Esophagus (tissue), 2 donors: ENCODE data around the gene MYH14. TPM values are rescaled to one million over a fixed set of nuclear protein-coding genes. Genes with fewer than 3 reads are reported as not detected.

Experiments used
- H3K27ac ChIP-seq, 2 donors: one replicate each; pipeline ENCODE4 v1.5.1; 2013; ENCODE audit warnings: low read depth in 2 of 2, mild to moderate bottlenecking in 2 of 2, inconsistent platforms in 1 of 2, low read length in 1 of 2, moderate library complexity in 1 of 2
- H3K27me3 ChIP-seq, 2 donors: one replicate each; pipeline ENCODE4 v1.6.1; 2013; ENCODE audit warnings: low read length in 2 of 2, control low read depth in 1 of 2, mild to moderate bottlenecking in 1 of 2; ENCODE audit not compliant: insufficient read depth in 2 of 2, control insufficient read depth in 1 of 2
- H3K36me3 ChIP-seq, 2 donors: one replicate each; pipeline ENCODE4 v1.6.1; 2013; ENCODE audit warnings: low read length in 1 of 2; ENCODE audit not compliant: control insufficient read depth in 2 of 2, insufficient read depth in 2 of 2
- H3K4me1 ChIP-seq, 2 donors: one replicate each; pipeline ENCODE4 v1.6.1; 2013; ENCODE audit warnings: low read length in 1 of 2; ENCODE audit not compliant: control insufficient read depth in 2 of 2, insufficient read depth in 2 of 2
- H3K4me3 ChIP-seq, 2 donors: one replicate each; pipeline ENCODE4 v1.5.1; 2013; ENCODE audit warnings: low read length in 2 of 2, mild to moderate bottlenecking in 2 of 2, low read depth in 1 of 2, moderate library complexity in 1 of 2
- H3K9me3 ChIP-seq, 2 donors: one replicate each; pipeline ENCODE4 v1.6.1; 2013; ENCODE audit warnings: mild to moderate bottlenecking in 2 of 2, low read depth in 1 of 2, low read length in 1 of 2, moderate library complexity in 1 of 2; ENCODE audit not compliant: control insufficient read depth in 2 of 2, insufficient read depth in 1 of 2
- WGBS, 2 donors: extraction: QIAGEN DNeasy Blood & Tissue Kit; methylation state at CpG; one replicate each; pipeline ENCODE4 v1.1.7; 2013; 5-methylcytosine and 5-hydroxymethylcytosine counted together
- polyA plus RNA-seq, 2 donors: library from polyadenylated mRNA; stranded (reverse); fragments of 200-250 nt; gene quantifications; one replicate each; pipeline ENCODE4 v1.2.3, GENCODE V29; 2013
- donor health status: healthy with polysubstance abuse.
- donor health status: Bipolar disorder and iron deficiency.

The MYH14 gene
- polyA plus RNA-seq, 2 donors, result 72.9 to 110 TPM

- no peaks in the 10 kb centered on the region for H3K4me1 ChIP-seq
- no peak overlapping the region for H3K27ac ChIP-seq
- peaks cover 0 to 28% of the 10 kb centered on the region in 2 donors for H3K36me3 ChIP-seq
- H3K9me3 ChIP-seq, result peaks cover 3 to 9% of the 10 kb centered on the region in 2 donors
- no peaks in the 10 kb centered on the region for H3K27me3 ChIP-seq
- 93 to 94% methylated on average over 18 of the region's 18 CpGs for WGBS, 2 donors
- no peak overlapping the region for H3K4me3 ChIP-seq
Observed at GRCh38 chr19:50286443-50286842, 83.0 kb downstream of the MYH14 start.

- WGBS, 2 donors, result 92 to 94% methylated on average over 2 of the region's 2 CpGs
- H3K27me3 ChIP-seq, result no peaks in the 10 kb centered on the region
- peaks cover 3 to 9% of the 10 kb centered on the region in 2 donors for H3K9me3 ChIP-seq
- peaks cover 0 to 29% of the 10 kb centered on the region in 2 donors for H3K36me3 ChIP-seq
- H3K4me1 ChIP-seq, result no peaks in the 10 kb centered on the region
- H3K4me3 ChIP-seq, result no peak overlapping the region
- no peak overlapping the region for H3K27ac ChIP-seq
Observed at GRCh38 chr19:50287331-50287730, 83.9 kb downstream of the MYH14 start.

DNA sequence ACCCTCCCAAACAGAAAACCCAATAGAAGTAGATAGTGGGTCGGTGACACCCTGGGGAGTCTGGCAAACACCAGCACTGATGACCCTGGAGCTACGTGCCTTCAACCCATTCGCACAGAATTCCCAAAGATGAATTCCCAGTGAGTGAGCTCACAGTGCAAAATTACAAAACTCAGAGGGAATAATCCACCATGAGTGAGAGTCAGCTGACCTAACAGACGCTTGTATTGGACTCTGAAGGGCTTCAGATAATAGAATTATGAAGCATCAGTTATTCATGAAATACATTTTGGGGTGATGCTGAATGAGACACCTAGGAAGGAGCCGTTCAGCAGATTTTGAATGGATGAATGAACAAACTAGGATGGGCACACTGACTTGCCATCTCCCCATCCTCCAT is 85.5 kb downstream of the MYH14 start:
- H3K4me3 ChIP-seq, result no peak overlapping the region
- peaks cover 3 to 14% of the 10 kb centered on the region in 2 donors for H3K9me3 ChIP-seq
- H3K27me3 ChIP-seq, result no peaks in the 10 kb centered on the region
- peaks cover 0 to 29% of the 10 kb centered on the region in 2 donors for H3K36me3 ChIP-seq
- WGBS, 2 donors, result 89% methylated on average over 5 of the region's 5 CpGs
- no peak overlapping the region for H3K27ac ChIP-seq
- H3K4me1 ChIP-seq, result no peaks in the 10 kb centered on the region

- 71 to 76% methylated on average over 6 of the region's 6 CpGs for WGBS, 2 donors
- Histone ChIP-seq H3K4me1 (no peaks in the 10 kb centered on the region), H3K9me3 (peaks cover 3 to 14% of the 10 kb centered on the region in 2 donors), H3K36me3 (peaks cover 0 to 29% of the 10 kb centered on the region in 2 donors), H3K27me3 (no peaks in the 10 kb centered on the region), H3K27ac (no peak overlapping the region), H3K4me3 (no peak overlapping the region)
Observed at GRCh38 chr19:50290011-50290410, 86.6 kb downstream of the MYH14 start.

- Histone ChIP-seq H3K27ac (no peak overlapping the region), H3K36me3 (peaks cover 0 to 29% of the 10 kb centered on the region in 2 donors), H3K4me1 (no peaks in the 10 kb centered on the region), H3K9me3 (peaks cover 3 to 14% of the 10 kb centered on the region in 2 donors), H3K27me3 (no peaks in the 10 kb centered on the region), H3K4me3 (no peak overlapping the region)
- 68 to 77% methylated on average over 15 of the region's 15 CpGs for WGBS, 2 donors
Observed at GRCh38 chr19:50290775-50291174, 87.4 kb downstream of the MYH14 start.

- WGBS, 2 donors, result 78 to 80% methylated on average over 11 of the region's 11 CpGs
- Histone ChIP-seq H3K9me3 (peaks cover 0 to 10% of the 10 kb centered on the region in 2 donors), H3K36me3 (peaks cover 0 to 22% of the 10 kb centered on the region in 2 donors), H3K27ac (no peak overlapping the region), H3K4me3 (no peak overlapping the region), H3K27me3 (no peaks in the 10 kb centered on the region), H3K4me1 (no peaks in the 10 kb centered on the region)
Observed at GRCh38 chr19:50292216-50292827, 88.9 kb downstream of the MYH14 start.

- H3K27ac ChIP-seq, result no peak overlapping the region
- H3K36me3 ChIP-seq, result peaks cover 0 to 15% of the 10 kb centered on the region in 2 donors
- WGBS, 2 donors, result 80 to 84% methylated on average over 14 of the region's 14 CpGs
- no peaks in the 10 kb centered on the region for H3K4me1 ChIP-seq
- H3K27me3 ChIP-seq, result no peaks in the 10 kb centered on the region
- H3K9me3 ChIP-seq, result peaks cover 0 to 9% of the 10 kb centered on the region in 2 donors
- H3K4me3 ChIP-seq, result no peak overlapping the region
Observed at GRCh38 chr19:50293263-50294004, 90.0 kb downstream of the MYH14 start.

- WGBS, 2 donors, result 43 to 51% methylated on average over 2 of the region's 2 CpGs
Observed at GRCh38 chr19:50300051-50300450, 96.6 kb downstream of the MYH14 start.

DNA sequence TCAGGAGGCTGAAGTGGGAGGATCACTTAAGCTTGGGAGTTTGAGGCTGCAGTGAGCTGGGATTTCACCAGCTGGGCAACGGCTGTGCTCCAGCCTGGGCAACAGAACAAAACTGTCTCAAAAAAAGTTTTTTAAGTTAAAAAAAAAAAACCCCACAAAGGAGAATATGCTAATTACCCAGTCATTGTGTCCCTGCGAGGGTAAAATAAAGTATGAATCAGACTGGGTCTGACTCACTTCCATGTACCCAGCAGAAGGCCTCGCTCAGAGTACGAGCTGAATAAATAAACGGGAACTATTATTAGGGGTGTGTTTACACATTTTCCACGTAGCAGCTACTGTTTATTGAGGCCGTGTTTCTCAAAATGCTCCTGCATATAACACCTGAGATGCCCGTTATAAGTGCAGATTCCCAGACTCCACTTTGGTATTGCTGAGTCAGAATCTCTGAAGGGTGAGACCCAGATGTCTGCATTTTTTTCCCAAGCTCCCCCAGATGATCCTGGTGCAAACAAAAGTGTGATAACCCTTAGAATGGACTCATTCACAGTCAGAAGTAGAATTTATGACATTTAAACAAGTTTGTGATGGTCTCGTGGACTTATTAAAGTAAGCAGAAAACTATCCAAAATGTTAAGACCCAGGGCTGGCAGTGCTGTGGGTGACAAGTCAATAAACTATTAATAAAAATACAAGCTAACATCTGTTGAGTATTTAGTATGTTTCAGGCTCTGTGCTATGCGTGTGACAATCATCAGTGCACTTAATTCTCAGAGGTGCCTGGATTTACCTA is 97.6 kb downstream of the MYH14 start:
- Histone ChIP-seq H3K9me3 (peaks cover 0 to 10% of the 10 kb centered on the region in 2 donors), H3K4me1 (no peaks in the 10 kb centered on the region), H3K27me3 (no peaks in the 10 kb centered on the region), H3K36me3 (peaks cover 0 to 5% of the 10 kb centered on the region in 2 donors), H3K4me3 (no peak overlapping the region), H3K27ac (no peak overlapping the region)
- WGBS, 2 donors, result 39 to 47% methylated on average over 10 of the region's 10 CpGs

More at GRCh38 chr19:50300051-50300450, 96.6 kb downstream of the MYH14 start:
- no peaks in the 10 kb centered on the region for H3K4me1 ChIP-seq
- H3K27me3 ChIP-seq, result no peaks in the 10 kb centered on the region
- peaks cover 0 to 5% of the 10 kb centered on the region in 2 donors for H3K36me3 ChIP-seq
- H3K9me3 ChIP-seq, result peaks cover 0 to 10% of the 10 kb centered on the region in 2 donors
- H3K27ac ChIP-seq, result no peak overlapping the region
- H3K4me3 ChIP-seq, result no peak overlapping the region
